Fibroblast of mammary gland (primary cell): Measurements from ENCODE around the gene RCOR2.
"Not testable (repeated sequence)": the region's sequence is repeated elsewhere in the genome, so short reads cannot be mapped to it uniquely, and the experiment has no call there.

Experiments
- DNase-seq: peaks from one replicate; pipeline ENCODE4 v3.0.0-alpha.2; 2010; ENCODE audit warnings: low read depth
- H3K4me3 ChIP-seq: 2 replicates; pipeline ENCODE4 v1.5.1; 2011; ENCODE audit warnings: low read depth, mild to moderate bottlenecking, low read length, moderate library complexity; ENCODE audit not compliant: control insufficient read depth
- CTCF ChIP-seq: conservative IDR thresholded peaks from 2 replicates; pipeline ENCODE4 v1.5.1; 2011; ENCODE audit warnings: low read depth, low read length, inconsistent platforms; ENCODE audit not compliant: control insufficient read depth, insufficient read depth

The RCOR2 gene

GRCh38 chr11:63916837-63917691, at the start of gene RCOR2:
RCOR2 (minus strand) TSS chr11:63917164; CDS start chr11:63916456, 708 bp downstream.
- peak; percentile 80 for DNase-seq
- TF ChIP-seq CTCF, result no peak
- H3K4me3 ChIP-seq, result peak within 1 kb of the TSS; percentile 48

GRCh38 chr11:63966444-63966843, 49.5 kb upstream of the RCOR2 start:
- H3K4me3 ChIP-seq, result no peak overlapping the region
- no peak for DNase-seq
- no peak for TF ChIP-seq CTCF

- not testable (repeated sequence) for DNase-seq, H3K4me3 ChIP-seq
These were observed 46.9 kb upstream of the RCOR2 start for GRCh38 chr11:63963895-63964294.

- DNase-seq, result peak; percentile 41
- H3K4me3 ChIP-seq, result no peak overlapping the region
- no peak for TF ChIP-seq CTCF
These were observed 44.8 kb upstream of the RCOR2 start for GRCh38 chr11:63961608-63962412.

GRCh38 chr11:63958008-63958407, 41.0 kb upstream of the RCOR2 start:
- no peak overlapping the region for H3K4me3 ChIP-seq
- DNase-seq, result no peak
- TF ChIP-seq CTCF, result no peak

- TF ChIP-seq CTCF, result no peak
- no peak overlapping the region for H3K4me3 ChIP-seq
- no peak for DNase-seq
These were observed 35.6 kb upstream of the RCOR2 start for GRCh38 chr11:63952570-63952969.
